ENCODE results near the gene PDLIM3.

The PDLIM3 gene

GRCh38 chr4:185465707-185466106 lies 69.6 kb downstream of the PDLIM3 start:
- no peak for TF ChIP-seq POLR2A (IDR thresholded peaks at IDR 0.05; ENCODE audit: low read depth, low read length)
- no peak for TF ChIP-seq POLR2AphosphoS5 (IDR thresholded peaks at IDR 0.05; ENCODE audit: low read depth, low read length)
- no peak for TF ChIP-seq TAF1 (IDR thresholded peaks at IDR 0.05; ENCODE audit: borderline replicate concordance, low read depth, low read length)
- DNase-seq (ENCODE audit: insufficient read length): no peak
- no peak for FAIRE-seq

- TF ChIP-seq POLR2A (IDR thresholded peaks at IDR 0.05; ENCODE audit: low read depth, low read length): no peak
- TF ChIP-seq POLR2AphosphoS5 (IDR thresholded peaks at IDR 0.05; ENCODE audit: low read depth, low read length): no peak
- TF ChIP-seq TAF1 (IDR thresholded peaks at IDR 0.05; ENCODE audit: borderline replicate concordance, low read depth, low read length): no peak
- DNase-seq (ENCODE audit: insufficient read length): no peak
- no peak for FAIRE-seq
These were observed 70.4 kb downstream of the PDLIM3 start for GRCh38 chr4:185464887-185465286.

- no peak for DNase-seq (ENCODE audit: insufficient read length)
- no peak for FAIRE-seq
- TF ChIP-seq POLR2AphosphoS5 (IDR thresholded peaks at IDR 0.05; ENCODE audit: low read depth, low read length) (no peak), TAF1 (IDR thresholded peaks at IDR 0.05; ENCODE audit: borderline replicate concordance, low read depth, low read length) (no peak), POLR2A (IDR thresholded peaks at IDR 0.05; ENCODE audit: low read depth, low read length) (no peak)
These were observed 71.1 kb downstream of the PDLIM3 start for GRCh38 chr4:185464183-185464582.

- TF ChIP-seq TAF1 (IDR thresholded peaks at IDR 0.05; ENCODE audit: borderline replicate concordance, low read depth, low read length) (no peak), POLR2A (IDR thresholded peaks at IDR 0.05; ENCODE audit: low read depth, low read length) (no peak), POLR2AphosphoS5 (IDR thresholded peaks at IDR 0.05; ENCODE audit: low read depth, low read length) (no peak)
- DNase-seq (ENCODE audit: insufficient read length) (no peak), FAIRE-seq (no peak)
These were observed 71.8 kb downstream of the PDLIM3 start for GRCh38 chr4:185463541-185463940.

GRCh38 chr4:185461565-185461964 lies 73.7 kb downstream of the PDLIM3 start:
- TF ChIP-seq POLR2A (IDR thresholded peaks at IDR 0.05; ENCODE audit: low read depth, low read length) (no peak), TAF1 (IDR thresholded peaks at IDR 0.05; ENCODE audit: borderline replicate concordance, low read depth, low read length) (no peak), POLR2AphosphoS5 (IDR thresholded peaks at IDR 0.05; ENCODE audit: low read depth, low read length) (no peak)
- FAIRE-seq (no peak), DNase-seq (ENCODE audit: insufficient read length) (no peak)

GRCh38 chr4:185457136-185457535 lies 78.2 kb downstream of the PDLIM3 start:
- DNase-seq (ENCODE audit: insufficient read length) (no peak), FAIRE-seq (no peak)
- TF ChIP-seq TAF1 (IDR thresholded peaks at IDR 0.05; ENCODE audit: borderline replicate concordance, low read depth, low read length) (no peak), POLR2A (IDR thresholded peaks at IDR 0.05; ENCODE audit: low read depth, low read length) (no peak), POLR2AphosphoS5 (IDR thresholded peaks at IDR 0.05; ENCODE audit: low read depth, low read length) (no peak)

GRCh38 chr4:185456131-185456530 lies 79.2 kb downstream of the PDLIM3 start:
- no peak for TF ChIP-seq POLR2A (IDR thresholded peaks at IDR 0.05; ENCODE audit: low read depth, low read length)
- TF ChIP-seq TAF1 (IDR thresholded peaks at IDR 0.05; ENCODE audit: borderline replicate concordance, low read depth, low read length): no peak
- no peak for TF ChIP-seq POLR2AphosphoS5 (IDR thresholded peaks at IDR 0.05; ENCODE audit: low read depth, low read length)
- no peak for DNase-seq (ENCODE audit: insufficient read length)
- no peak for FAIRE-seq

Data from GM12892 (cell line).